GM12878 (cell line): Measurements from ENCODE around the gene UBE3D. TPM values are rescaled to one million over a fixed set of nuclear protein-coding genes. Genes with fewer than 3 reads are reported as not detected.

Experiments
- ATAC-seq: fragments of 200-7000 bp; cut with Tn5 transposase; 3 replicates; pipeline ENCODE4 v1.9.1; 2020; ENCODE audit warnings: mild to moderate bottlenecking, moderate library complexity
- BruUV-seq: library from RNA; stranded (reverse); fragments of 400-500 nt; replicated peaks from 2 replicates; lab custom pipeline; 2021; lab: Mats Ljungman, UMichigan
- CTCF ChIA-PET: fragments of 300-600 bp; sonication (Branson Sonifier 250); formaldehyde crosslinking; extraction: SDS; loops from one replicate; lab custom pipeline; 2021; ENCODE audit warnings: inconsistent platforms; lab: Yijun Ruan, JAX
- POLR2A ChIA-PET: fragments of 350-600 bp; formaldehyde crosslinking; extraction: SDS; loops from one replicate; lab custom pipeline; 2021; ENCODE audit warnings: inconsistent platforms; lab: Charles Lee
- RAD21 ChIA-PET: fragments of 300-600 bp; sonication (Branson Sonifier 250); formaldehyde crosslinking; loops from one replicate; lab custom pipeline; 2023; ENCODE audit warnings: antibody characterized with exemption; ENCODE audit not compliant: unreplicated experiment; lab: Charles Lee
- SMC1A ChIA-PET: fragments of 300-600 bp; sonication (Branson Sonifier 250); formaldehyde crosslinking; loops from one replicate; lab custom pipeline; 2023; ENCODE audit not compliant: unreplicated experiment, uncharacterized antibody; lab: Charles Lee
- DNase-seq: peaks from one replicate; pipeline ENCODE4 v3.0.0-alpha.2; 2011; ENCODE audit warnings: low read depth, low spot score
- FAIRE-seq: peaks from 3 replicates; lab custom pipeline; 2011; peaks lifted over from hg19 to GRCh38; lab: Jason Lieb, UNC
- H2AFZ ChIP-seq: 2 replicates; pipeline ENCODE4 v1.6.0; 2011; ENCODE audit warnings: low read depth, low read length, control low read depth; ENCODE audit not compliant: control insufficient read depth
- H3K27ac ChIP-seq: 2 replicates; pipeline ENCODE4 v1.5.1; 2011; ENCODE audit warnings: control low read depth; ENCODE audit not compliant: control insufficient read depth, insufficient read depth
- H3K27me3 ChIP-seq, 2 experiments: replicated peaks in 1 of 2; 2 replicates each; pipeline versions ENCODE4 v1.6.0 to v1.6.1; 2011; ENCODE audit warnings: low read length in 1 of 2; ENCODE audit not compliant: control insufficient read depth in 2 of 2, insufficient read depth in 2 of 2
- H3K36me3 ChIP-seq, 2 experiments: 2 replicates each; pipeline ENCODE4 v1.5.1; 2011; ENCODE audit warnings: low read length in 1 of 2; ENCODE audit not compliant: control insufficient read depth in 2 of 2, insufficient read depth in 2 of 2
- H3K4me1 ChIP-seq: 2 replicates; pipeline ENCODE4 v1.6.1; 2011; ENCODE audit warnings: mild to moderate bottlenecking, low read length, moderate library complexity, mixed read lengths; ENCODE audit not compliant: control insufficient read depth, insufficient read depth
- H3K4me2 ChIP-seq: 2 replicates; pipeline ENCODE4 v1.6.0; 2011; ENCODE audit warnings: control low read depth; ENCODE audit not compliant: control insufficient read depth, insufficient read depth
- H3K4me3 ChIP-seq: fragments of 200-600 bp; sonication (generic); 2 replicates; pipeline ENCODE4 v1.5.1; 2016
- H3K79me2 ChIP-seq: 2 replicates; pipeline ENCODE4 v1.6.0; 2011; ENCODE audit warnings: low read length; ENCODE audit not compliant: control insufficient read depth, insufficient read depth
- H3K9ac ChIP-seq: 2 replicates; pipeline ENCODE4 v1.8.0; 2011; ENCODE audit warnings: low read length, control low read depth, mixed read lengths; ENCODE audit not compliant: control insufficient read depth, insufficient read depth
- H3K9me3 ChIP-seq: replicated peaks from 3 replicates; pipeline ENCODE4 v1.5.1; 2011; ENCODE audit warnings: mild to moderate bottlenecking, low read length; ENCODE audit not compliant: control insufficient read depth, insufficient read depth
- H4K20me1 ChIP-seq: 2 replicates; pipeline ENCODE4 v1.6.0; 2011; ENCODE audit not compliant: control insufficient read depth, insufficient read depth
- MTA3 ChIP-seq: IDR thresholded peaks from 2 replicates; pipeline ENCODE4 v1.6.1; 2012; ENCODE audit warnings: low read length, inconsistent platforms, borderline replicate concordance
- NR2F1 ChIP-seq: fragments of 450-650 bp; conservative IDR thresholded peaks from 2 replicates; pipeline ENCODE4 v1.6.1; 2017; ENCODE audit warnings: mild to moderate bottlenecking
- RAD21 ChIP-seq: IDR thresholded peaks from 2 replicates; pipeline ENCODE4 v1.6.1; 2011; ENCODE audit warnings: mild to moderate bottlenecking, low read depth, low read length, moderate library complexity; ENCODE audit not compliant: insufficient read depth
- RCOR1 ChIP-seq: conservative IDR thresholded peaks from 2 replicates; pipeline ENCODE4 v1.6.1; 2012; ENCODE audit warnings: low read depth, low read length, improper control_type of control experiment
- SIX5 ChIP-seq: IDR thresholded peaks from 2 replicates; pipeline ENCODE4 v1.6.1; 2011; ENCODE audit warnings: mild to moderate bottlenecking, low read depth, low read length, moderate library complexity; ENCODE audit not compliant: severe bottlenecking
- SRF ChIP-seq, 2 experiments: IDR thresholded peaks; 2 replicates each; pipeline ENCODE4 v1.6.1; 2011; ENCODE audit warnings: low read depth in 2 of 2, low read length in 2 of 2, mild to moderate bottlenecking in 1 of 2, moderate library complexity in 1 of 2
- STAT1 ChIP-seq: fragments of 450-650 bp; conservative IDR thresholded peaks from 2 replicates; pipeline ENCODE4 v1.6.1; 2014; ENCODE audit warnings: antibody characterized with exemption, mild to moderate bottlenecking
- ZBTB33 ChIP-seq: fragments of 450-650 bp; IDR thresholded peaks from 2 replicates; pipeline ENCODE4 v1.6.1; 2017; ENCODE audit warnings: mild to moderate bottlenecking
- ZNF207 ChIP-seq: fragments of 450-650 bp; IDR thresholded peaks from 2 replicates; pipeline ENCODE4 v1.6.1; 2014; ENCODE audit warnings: antibody characterized with exemption, mild to moderate bottlenecking, borderline replicate concordance
- WGBS: methylation state at CpG from one replicate; pipeline ENCODE4 v1.1.6; 2016; ENCODE audit warnings: low lambda C conversion rate; ENCODE audit not compliant: insufficient replicate concordance, insufficient coverage; ENCODE audit errors: missing lambda C conversion rate; 5-methylcytosine and 5-hydroxymethylcytosine counted together
- in situ Hi-C: fragments of 300-500 bp; cut with MboI; formaldehyde crosslinking; loops from 9 replicates; pipeline ENCODE4 v1.14.3; 2018; ENCODE audit warnings: mixed read lengths
- intact Hi-C: fragments of 100-400 bp; cut with micrococcal nuclease; formaldehyde crosslinking; loops from one replicate; pipeline ENCODE4 v1.14.2; 2022; ENCODE audit not compliant: unreplicated experiment
- polyA plus RNA-seq, 11 experiments: library from polyadenylated mRNA; depleted of rRNA in 4 of 11; unstranded in 6 of 11; stranded (reverse) in 5 of 11; fragments of >200 nt; fragmentation: Nextera tagmentation in 4 of 11; fragmentation: Illumina TruSeq in 1 of 11; extraction: Ambion mirVana in 4 of 11; extraction: Trizol in 1 of 11; gene quantifications; 1 replicate in 1 of 11; 2 replicates in 10 of 11; pipeline versions ENCODE4 v1.2.1 to v1.2.3, GENCODE V29; 2011 to 2016; ENCODE audit warnings: inconsistent platforms in 2 of 11, missing spikeins in 2 of 11, low read depth in 1 of 11
- total RNA-seq, 4 experiments: library from RNA; depleted of rRNA in 3 of 4; stranded (reverse); fragments of >200 nt in 3 of 4; fragmentation: Illumina TruSeq in 1 of 4; extraction: Trizol in 1 of 4; gene quantifications; 2 replicates each; pipeline versions ENCODE4 v1.2.1 to v1.2.3, GENCODE V29; 2013 to 2021
- TF ChIP-seq, protein P1 (sequence below): fragments of 450-650 bp; IDR thresholded peaks from 2 replicates; pipeline ENCODE4 v1.6.1; 2018; ENCODE audit warnings: mild to moderate bottlenecking, low read depth, moderate library complexity; ENCODE audit not compliant: partially characterized antibody

UBE3D gene
- total and polyA plus RNA-seq, 10 of the 15 experiments (the other 5 are each of a cell fraction or from before 2014, with no cell fraction given): 4.3 to 9.0 (median 7.5) TPM

DNA sequence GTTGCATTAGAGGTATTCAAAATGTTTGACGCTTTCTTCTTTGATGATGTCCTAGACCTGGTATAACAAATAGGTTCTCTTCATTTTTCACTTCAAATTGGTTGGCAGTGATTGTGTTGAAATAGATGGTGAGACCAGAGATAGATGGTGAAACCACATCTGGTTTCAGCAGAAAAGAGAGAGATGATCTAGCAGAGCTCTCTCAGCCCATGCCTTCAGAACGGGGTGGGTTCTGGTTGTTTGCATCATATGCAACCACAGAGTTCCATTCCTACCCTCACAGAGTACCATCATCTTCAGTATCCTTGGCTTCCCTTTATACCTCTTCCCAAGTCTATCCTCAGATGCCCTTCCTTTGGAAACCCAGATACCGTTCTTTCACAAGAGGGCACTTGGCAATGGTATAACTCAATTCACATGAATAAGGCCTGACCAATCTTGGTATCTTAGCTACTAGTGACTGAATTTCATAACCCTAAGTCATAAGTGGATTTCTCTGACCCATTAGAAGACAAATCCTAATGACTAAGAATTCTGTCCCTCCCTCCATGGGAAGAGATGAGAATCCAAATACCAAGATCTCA, 93.7 kb downstream of the UBE3D start (continued):
- TF ChIP-seq, protein P1, sequence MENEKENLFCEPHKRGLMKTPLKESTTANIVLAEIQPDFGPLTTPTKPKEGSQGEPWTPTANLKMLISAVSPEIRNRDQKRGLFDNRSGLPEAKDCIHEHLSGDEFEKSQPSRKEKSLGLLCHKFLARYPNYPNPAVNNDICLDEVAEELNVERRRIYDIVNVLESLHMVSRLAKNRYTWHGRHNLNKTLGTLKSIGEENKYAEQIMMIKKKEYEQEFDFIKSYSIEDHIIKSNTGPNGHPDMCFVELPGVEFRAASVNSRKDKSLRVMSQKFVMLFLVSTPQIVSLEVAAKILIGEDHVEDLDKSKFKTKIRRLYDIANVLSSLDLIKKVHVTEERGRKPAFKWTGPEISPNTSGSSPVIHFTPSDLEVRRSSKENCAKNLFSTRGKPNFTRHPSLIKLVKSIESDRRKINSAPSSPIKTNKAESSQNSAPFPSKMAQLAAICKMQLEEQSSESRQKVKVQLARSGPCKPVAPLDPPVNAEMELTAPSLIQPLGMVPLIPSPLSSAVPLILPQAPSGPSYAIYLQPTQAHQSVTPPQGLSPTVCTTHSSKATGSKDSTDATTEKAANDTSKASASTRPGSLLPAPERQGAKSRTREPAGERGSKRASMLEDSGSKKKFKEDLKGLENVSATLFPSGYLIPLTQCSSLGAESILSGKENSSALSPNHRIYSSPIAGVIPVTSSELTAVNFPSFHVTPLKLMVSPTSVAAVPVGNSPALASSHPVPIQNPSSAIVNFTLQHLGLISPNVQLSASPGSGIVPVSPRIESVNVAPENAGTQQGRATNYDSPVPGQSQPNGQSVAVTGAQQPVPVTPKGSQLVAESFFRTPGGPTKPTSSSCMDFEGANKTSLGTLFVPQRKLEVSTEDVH: no peak
- TF ChIP-seq RCOR1 (no peak), SIX5 (no peak), ZNF207 (no peak), RAD21 (no peak), STAT1 (no peak), MTA3 (no peak), SRF (IDR thresholded peaks at IDR 0.05; ENCODE audit: low read depth in 2 of 2, low read length in 2 of 2) (no peak), NR2F1 (no peak)

GRCh38 chr6:82970839-82971238, 94.8 kb downstream of the UBE3D start:
- H3K79me2 ChIP-seq: no peaks in the 10 kb centered on the region
- ATAC-seq: no peak
- no peak for TF ChIP-seq ZBTB33
- no peak overlapping the region for H2AFZ ChIP-seq
- ChIA-PET SMC1A (no interaction called here), CTCF (no interaction called here), POLR2A (no interaction called here), RAD21 (no interaction called here)
- FAIRE-seq: no peak
- H3K4me1 ChIP-seq: no peaks in the 10 kb centered on the region
- BruUV-seq: no TSS peak
- intact Hi-C loops (no loop called here), in situ Hi-C loops (no loop called here)
- DNase-seq: no peak
- no peaks in the 10 kb centered on the region for H3K27me3 ChIP-seq
- no peak overlapping the region for H3K9ac ChIP-seq
- no peak overlapping the region for H3K4me3 ChIP-seq
- H3K36me3 ChIP-seq: no peaks in the 10 kb centered on the region
- 100% methylated on average over 1 of the region's 1 CpG for WGBS
- no peaks in the 10 kb centered on the region for H4K20me1 ChIP-seq
- no peak overlapping the region for H3K27ac ChIP-seq
- no peak overlapping the region for H3K4me2 ChIP-seq
- no peaks in the 10 kb centered on the region for H3K9me3 ChIP-seq
